GF-D8 (cell line): Measurements from ENCODE around the gene PNO1.
A peak's percentile ranks its signal among the peaks of the same experiment; 100 is the strongest.
"Not testable (repeated sequence)": the region's sequence is repeated elsewhere in the genome, so short reads cannot be mapped to it uniquely, and the experiment has no call there.

Experiments
- DNase-seq: peaks from one replicate; lab custom pipeline; 2025; lab: John Stamatoyannopoulos, UW

PNO1 gene

GRCh38 chr2:68157002-68157401 is 686 bp upstream of the PNO1 start:
- no peak for DNase-seq

- DNase-seq, result no peak
Observed at GRCh38 chr2:68158134-68158447, 403 bp downstream of the PNO1 start.

GRCh38 chr2:68163641-68164040 is 6.0 kb downstream of the PNO1 start:
- no peak for DNase-seq

GRCh38 chr2:68167186-68167585 is 9.5 kb downstream of the PNO1 start:
- DNase-seq, result no peak

- DNase-seq, result no peak
Observed at GRCh38 chr2:68169308-68169707, 11.6 kb downstream of the PNO1 start.

GRCh38 chr2:68171146-68171545 is 13.5 kb downstream of the PNO1 start:
- no peak for DNase-seq

GRCh38 chr2:68171684-68172083 is 14.0 kb downstream of the PNO1 start:
- DNase-seq, result no peak

GRCh38 chr2:68172521-68172920 is 14.8 kb downstream of the PNO1 start:
- DNase-seq, result peak; percentile 72

GRCh38 chr2:68172990-68173700 is 15.5 kb downstream of the PNO1 start:
- peak; percentile 97 for DNase-seq

GRCh38 chr2:68175210-68175609 is 17.5 kb downstream of the PNO1 start:
- DNase-seq, result not testable (repeated sequence)

- DNase-seq, result no peak
Observed at GRCh38 chr2:68176657-68177056, 19.0 kb downstream of the PNO1 start.

GRCh38 chr2:68177541-68177940 is 19.9 kb downstream of the PNO1 start:
- DNase-seq, result no peak

GRCh38 chr2:68178432-68178831 is 20.7 kb downstream of the PNO1 start:
- no peak for DNase-seq

- no peak for DNase-seq
Observed at GRCh38 chr2:68178954-68179627, 21.4 kb downstream of the PNO1 start.

- DNase-seq, result no peak
Observed at GRCh38 chr2:68182902-68183301, 25.2 kb downstream of the PNO1 start.

GRCh38 chr2:68185541-68186164 is 28.0 kb downstream of the PNO1 start:
- no peak for DNase-seq

- no peak for DNase-seq
Observed at GRCh38 chr2:68187329-68187728, 29.6 kb downstream of the PNO1 start.

GRCh38 chr2:68188831-68189230 is 31.1 kb downstream of the PNO1 start:
- no peak for DNase-seq

GRCh38 chr2:68189991-68190784 is 32.5 kb downstream of the PNO1 start:
- DNase-seq, result no peak

- no peak for DNase-seq
Observed at GRCh38 chr2:68190991-68191731, 33.5 kb downstream of the PNO1 start.

- DNase-seq, result no peak
Observed at GRCh38 chr2:68193144-68193543, 35.5 kb downstream of the PNO1 start.

GRCh38 chr2:68193787-68194372 is 36.2 kb downstream of the PNO1 start:
- no peak for DNase-seq
